PC-9 (cell line): Measurements from ENCODE around the gene FBXW7. TPM values are rescaled to one million over a fixed set of nuclear protein-coding genes. Genes with fewer than 3 reads are reported as not detected.

Experiments used
- Bru-seq: library from RNA; stranded (reverse); fragments of 400-500 nt; gene quantifications from one replicate; lab custom pipeline; 2021; lab: Mats Ljungman, UMichigan
- BruChase-seq, 2 experiments: library from RNA; stranded (reverse); fragments of 400-500 nt; gene quantifications; one replicate each; lab custom pipeline; 2021; lab: Mats Ljungman, UMichigan
- BruUV-seq: library from RNA; stranded (reverse); fragments of 400-500 nt; replicated peaks from 2 replicates; lab custom pipeline; 2021; lab: Mats Ljungman, UMichigan
- CTCF ChIA-PET: fragments of 300-600 bp; sonication (Branson Sonifier 250); formaldehyde crosslinking; loops from one replicate; lab custom pipeline; 2022; ENCODE audit warnings: antibody characterized with exemption; lab: Charles Lee
- POLR2A ChIA-PET: fragments of 300-600 bp; sonication (Branson Sonifier 250); formaldehyde crosslinking; loops from one replicate; lab custom pipeline; 2022; ENCODE audit warnings: antibody characterized with exemption; ENCODE audit not compliant: unreplicated experiment; lab: Charles Lee
- DNase-seq, 2 experiments: peaks; one replicate each; pipeline versions ENCODE4 v3.0.0 to v3.0.0-alpha.2; 2015 to 2022; ENCODE audit warnings: mixed read lengths in 1 of 2
- H2AFZ ChIP-seq: fragments of 200-600 bp; sonication (generic); 2 replicates; pipeline ENCODE4 v1.8.1; 2017; ENCODE audit warnings: antibody characterized with exemption
- H3F3A ChIP-seq: fragments of 200-600 bp; sonication (generic); 2 replicates; pipeline ENCODE4 v1.8.1; 2017; ENCODE audit warnings: antibody characterized with exemption, mild to moderate bottlenecking, low read depth; ENCODE audit not compliant: insufficient read depth
- H3K27ac ChIP-seq: fragments of 200-600 bp; sonication (generic); 2 replicates; pipeline ENCODE4 v1.6.1; 2016; ENCODE audit warnings: mixed run types
- H3K27me3 ChIP-seq: fragments of 200-600 bp; sonication (generic); 2 replicates; pipeline ENCODE4 v1.6.1; 2016; ENCODE audit warnings: low read depth, mixed run types; ENCODE audit not compliant: insufficient read depth
- H3K36me3 ChIP-seq: fragments of 200-600 bp; sonication (generic); 2 replicates; pipeline ENCODE4 v1.6.1; 2016; ENCODE audit warnings: low read depth, mixed run types
- H3K4me1 ChIP-seq: fragments of 200-600 bp; sonication (generic); replicated peaks from 2 replicates; pipeline ENCODE4 v1.6.1; 2016; ENCODE audit warnings: mixed run types; ENCODE audit not compliant: insufficient read depth
- H3K4me2 ChIP-seq: fragments of 200-600 bp; sonication (generic); 2 replicates; pipeline ENCODE4 v1.6.1; 2017; ENCODE audit warnings: mixed run types
- H3K4me3 ChIP-seq: fragments of 200-600 bp; sonication (generic); 2 replicates; pipeline ENCODE4 v1.6.1; 2016; ENCODE audit warnings: mixed run types
- H3K79me2 ChIP-seq: fragments of 200-600 bp; sonication (generic); 2 replicates; pipeline ENCODE4 v1.6.1; 2017; ENCODE audit warnings: low read depth, mixed run types
- H3K9me2 ChIP-seq: fragments of 200-600 bp; sonication (generic); 2 replicates; pipeline ENCODE4 v1.8.1; 2017; ENCODE audit warnings: mild to moderate bottlenecking; ENCODE audit not compliant: insufficient read depth
- H3K9me3 ChIP-seq: fragments of 200-600 bp; sonication (generic); 2 replicates; pipeline ENCODE4 v1.8.1; 2016; ENCODE audit warnings: low read depth; ENCODE audit not compliant: insufficient read depth
- H4K20me1 ChIP-seq: fragments of 200-600 bp; sonication (generic); 2 replicates; pipeline ENCODE4 v1.8.1; 2017; ENCODE audit not compliant: insufficient read depth
- EZH2 ChIP-seq: fragments of 200-600 bp; sonication (generic); IDR thresholded peaks from 2 replicates; pipeline ENCODE4 v1.8.0; 2017; ENCODE audit warnings: antibody characterized with exemption, low read depth
- intact Hi-C: fragments of 100-400 bp; cut with micrococcal nuclease; formaldehyde crosslinking; loops from one replicate; pipeline ENCODE4 v1.10.0; 2022; ENCODE audit not compliant: unreplicated experiment
- long read RNA-seq: library from polyadenylated mRNA; stranded (forward); transcript quantifications from one replicate; pipeline ENCODE4 v2.0.0, GENCODE V29; 2022
- total RNA-seq: library from RNA; stranded (reverse); gene quantifications from 2 replicates; pipeline ENCODE4 v1.2.3, GENCODE V29; 2021
- TF ChIP-seq, protein P1 (sequence below): fragments of 200-600 bp; sonication (generic); conservative IDR thresholded peaks from 2 replicates; pipeline ENCODE4 v1.6.1; 2017; ENCODE audit warnings: mixed run types, antibody characterized with exemption, mild to moderate bottlenecking, moderate library complexity

Gene FBXW7
- total RNA-seq (28.0 and 30.2 TPM in 2 replicates), Bru-seq, nascent RNA (percentile 87 among the genes with signal in this experiment), BruChase-seq, experiment 1, labeled RNA remaining after a 2-hour chase (percentile 92 among the genes with signal in this experiment), BruChase-seq, experiment 2, labeled RNA remaining after a 6-hour chase (percentile 70 among the genes with signal in this experiment)
- long read RNA-seq, full-length matches to known transcripts: 7 of 12 reads
- long read RNA-seq, partial matches to known transcripts: 1 of 12 reads
- long read RNA-seq, other reads (novel, unspliced or antisense): 4 of 12 reads

DNA sequence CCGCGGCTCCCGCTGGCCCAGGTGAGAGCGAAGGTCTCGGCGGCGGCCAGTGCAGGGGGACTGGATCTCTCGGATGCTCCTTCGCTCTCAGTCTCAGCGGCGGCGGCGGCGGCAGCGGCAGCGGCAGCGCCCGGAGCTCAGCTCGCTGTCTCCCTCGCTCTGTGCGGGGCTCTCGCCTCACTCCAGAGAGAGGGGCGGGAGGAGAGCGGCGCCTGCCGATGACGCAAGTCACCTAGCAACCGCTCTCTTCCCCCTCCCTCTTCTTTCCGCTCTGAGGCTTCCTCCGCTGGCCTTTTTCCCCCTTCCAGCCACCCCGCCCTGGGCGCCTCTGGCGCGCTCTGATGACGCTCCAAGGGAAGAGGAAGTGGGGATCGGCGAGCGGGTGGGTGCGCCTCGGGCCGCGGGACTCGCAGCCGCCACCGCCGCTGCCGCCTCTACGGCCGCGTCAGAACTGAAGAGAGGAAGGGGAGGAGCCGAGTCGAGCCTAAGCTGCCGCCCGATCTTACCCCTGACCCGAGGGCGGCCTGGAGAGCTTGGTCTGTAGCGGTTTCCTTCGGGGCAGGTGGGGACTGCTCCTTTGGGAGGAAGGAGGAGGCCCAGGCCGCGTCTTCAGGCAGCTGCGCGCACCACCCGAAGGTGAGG lies at the start of gene FBXW7:
TSS of gene FBXW7 (minus strand) at position 190 of the 642 bp plus-strand sequence. CDS start 124,289 bp downstream, outside the sequence.
- peaks cover 76% of the 10 kb centered on the region for H3K79me2 ChIP-seq
- H3K36me3 ChIP-seq: no peaks in the 10 kb centered on the region; the same call in 1 of the 2 replicates
- intact Hi-C loops: loop anchor here (1.0 to 5.0 kb wide), 2 partner anchors 36 to 76 kb away; no protein-coding TSS in a partner anchor
- peaks cover 19% of the 10 kb centered on the region for H4K20me1 ChIP-seq
- DNase-seq: peak; percentile 91 to 99
- no peaks in the 10 kb centered on the region for H3K9me3 ChIP-seq
- ChIA-PET CTCF (interaction anchor here (0.7 to 1.0 kb wide), 2 partner anchors 448 to 607 kb away, joined by 3 to 4 read pairs; no protein-coding TSS in a partner anchor), POLR2A (interaction anchor here (0.6 to 1.0 kb wide), 5 partner anchors 34 to 995 kb away, joined by 3 to 12 read pairs (median 8); no protein-coding TSS in a partner anchor)
- H3K4me2 ChIP-seq: peak within 1 kb of the TSS; percentile 92
- TF ChIP-seq, protein P1, sequence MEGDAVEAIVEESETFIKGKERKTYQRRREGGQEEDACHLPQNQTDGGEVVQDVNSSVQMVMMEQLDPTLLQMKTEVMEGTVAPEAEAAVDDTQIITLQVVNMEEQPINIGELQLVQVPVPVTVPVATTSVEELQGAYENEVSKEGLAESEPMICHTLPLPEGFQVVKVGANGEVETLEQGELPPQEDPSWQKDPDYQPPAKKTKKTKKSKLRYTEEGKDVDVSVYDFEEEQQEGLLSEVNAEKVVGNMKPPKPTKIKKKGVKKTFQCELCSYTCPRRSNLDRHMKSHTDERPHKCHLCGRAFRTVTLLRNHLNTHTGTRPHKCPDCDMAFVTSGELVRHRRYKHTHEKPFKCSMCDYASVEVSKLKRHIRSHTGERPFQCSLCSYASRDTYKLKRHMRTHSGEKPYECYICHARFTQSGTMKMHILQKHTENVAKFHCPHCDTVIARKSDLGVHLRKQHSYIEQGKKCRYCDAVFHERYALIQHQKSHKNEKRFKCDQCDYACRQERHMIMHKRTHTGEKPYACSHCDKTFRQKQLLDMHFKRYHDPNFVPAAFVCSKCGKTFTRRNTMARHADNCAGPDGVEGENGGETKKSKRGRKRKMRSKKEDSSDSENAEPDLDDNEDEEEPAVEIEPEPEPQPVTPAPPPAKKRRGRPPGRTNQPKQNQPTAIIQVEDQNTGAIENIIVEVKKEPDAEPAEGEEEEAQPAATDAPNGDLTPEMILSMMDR: no peak
- TF ChIP-seq EZH2: no peak
- BruUV-seq: no TSS peak
- peak within 1 kb of the TSS; percentile 96 for H2AFZ ChIP-seq
- no peaks in the 10 kb centered on the region for H3K27me3 ChIP-seq
- peak within 1 kb of the TSS; percentile 94 for H3K4me3 ChIP-seq
- peak within 1 kb of the TSS; percentile 86 for H3K27ac ChIP-seq
- peaks cover 23% of the 10 kb centered on the region for H3K4me1 ChIP-seq
- peaks cover 6% of the 10 kb centered on the region; the same call in 1 of the 2 replicates for H3F3A ChIP-seq
- no peaks in the 10 kb centered on the region for H3K9me2 ChIP-seq

- ChIA-PET POLR2A (no interaction called here), CTCF (no interaction called here)
- Histone ChIP-seq H3K4me1 (0 out of 2 replicates have a peak, but pooled peaks cover 8% of the 10 kb centered on the region), H3K79me2 (no peaks in the 10 kb centered on the region), H4K20me1 (no peaks in the 10 kb centered on the region), H3K36me3 (no peaks in the 10 kb centered on the region), H3K4me2 (no peak overlapping the region), H2AFZ (no peak overlapping the region), H3K9me3 (no peaks in the 10 kb centered on the region), H3K9me2 (no peaks in the 10 kb centered on the region), H3F3A (peaks cover 4% of the 10 kb centered on the region; the same call in 1 of the 2 replicates), H3K27ac (no peak overlapping the region), H3K27me3 (no peaks in the 10 kb centered on the region), H3K4me3 (no peak overlapping the region)
- BruUV-seq: no TSS peak
- TF ChIP-seq, protein P1: no peak
- no peak for TF ChIP-seq EZH2
- no peak for DNase-seq
- intact Hi-C loops: no loop called here
Measured at GRCh38 chr4:152585023-152585441, 49.1 kb upstream of the FBXW7 start.

DNA sequence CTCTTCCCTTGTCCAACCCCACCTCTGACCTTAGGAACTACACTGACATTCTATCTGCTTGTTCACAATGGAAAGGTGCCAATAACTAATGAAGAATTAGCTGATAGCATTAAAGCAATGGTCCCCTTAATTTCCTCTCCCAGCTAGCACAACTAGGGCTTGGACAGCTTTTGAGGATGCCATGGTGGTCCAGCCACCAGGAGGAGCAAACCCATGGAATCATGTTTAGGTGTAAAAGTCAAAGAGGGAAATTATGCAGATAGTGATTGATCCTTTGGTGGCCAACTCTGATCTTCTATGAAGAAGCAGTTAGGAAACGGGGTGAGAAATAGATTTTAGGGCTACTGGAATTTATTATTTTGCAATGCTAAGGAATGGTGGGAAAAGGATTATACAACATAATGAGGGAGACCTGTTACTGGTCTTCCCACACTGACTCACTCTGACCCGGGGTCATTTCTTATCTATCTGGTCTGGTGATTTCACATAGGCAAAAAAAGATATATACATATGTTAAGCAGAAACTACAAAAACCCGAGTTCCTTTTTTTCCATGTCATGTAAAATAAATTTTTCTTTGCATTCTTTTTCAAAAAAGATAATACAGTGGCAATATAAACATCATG lies 45.8 kb upstream of the FBXW7 start:
- Histone ChIP-seq H3K4me2 (no peak overlapping the region), H4K20me1 (no peaks in the 10 kb centered on the region), H3K79me2 (no peaks in the 10 kb centered on the region), H3K27me3 (no peaks in the 10 kb centered on the region), H3K4me3 (no peak overlapping the region), H3K27ac (no peak overlapping the region), H3K9me2 (no peaks in the 10 kb centered on the region), H3K36me3 (no peaks in the 10 kb centered on the region), H3K4me1 (no peaks in the 10 kb centered on the region), H3F3A (no peaks in the 10 kb centered on the region), H3K9me3 (no peaks in the 10 kb centered on the region), H2AFZ (no peak overlapping the region)
- ChIA-PET CTCF (interaction anchor here (0.6 kb wide), 1 partner anchor 26 kb away, joined by 5 read pairs; no protein-coding TSS in a partner anchor), POLR2A (no interaction called here)
- BruUV-seq: no TSS peak
- intact Hi-C loops: no loop called here
- peak in 1 of 2 experiments; percentile 41 for DNase-seq
- TF ChIP-seq EZH2: no peak
- TF ChIP-seq, protein P1: no peak
